Memory B cell (primary cell): ENCODE data around the gene GLI2.

Experiments used
- ATAC-seq: fragments of 150-1000 bp; cut with Tn5 transposase; 2 replicates; pipeline ENCODE4 v1.10.0; 2021; ENCODE audit warnings: low read depth, mild to moderate bottlenecking, moderate library complexity
- DNase-seq, 2 donors: peaks; one replicate each; pipeline ENCODE4 v3.0.0; 2022; ENCODE audit warnings: low spot score in 2 of 2
- H3K27ac Mint-ChIP-seq: one replicate; pipeline ENCODE4 v1.8.0; 2022; ENCODE audit warnings: mild to moderate bottlenecking, moderate library complexity, mixed read lengths
- H3K27me3 Mint-ChIP-seq: one replicate; pipeline ENCODE4 v1.8.0; 2022; ENCODE audit warnings: mixed read lengths
- H3K36me3 Mint-ChIP-seq: one replicate; pipeline ENCODE4 v1.8.0; 2022; ENCODE audit warnings: mild to moderate bottlenecking, mixed read lengths
- H3K4me1 Mint-ChIP-seq: one replicate; pipeline ENCODE4 v1.8.0; 2022; ENCODE audit warnings: mixed read lengths
- H3K4me3 Mint-ChIP-seq: one replicate; pipeline ENCODE4 v1.8.0; 2022; ENCODE audit warnings: mild to moderate bottlenecking, moderate library complexity, mixed read lengths
- H3K9me3 Mint-ChIP-seq: one replicate; pipeline ENCODE4 v1.8.0; 2022; ENCODE audit warnings: mixed read lengths

The GLI2 gene

GRCh38 chr2:120720746-120721375 lies 14.8 kb upstream of the GLI2 start:
- H3K36me3 Mint-ChIP-seq, result no peaks in the 10 kb centered on the region
- H3K4me3 Mint-ChIP-seq, result no peak overlapping the region
- H3K27me3 Mint-ChIP-seq, result peaks cover 1% of the 10 kb centered on the region
- DNase-seq, result no peak
- peaks cover 1% of the 10 kb centered on the region for H3K9me3 Mint-ChIP-seq
- no peak overlapping the region for H3K27ac Mint-ChIP-seq
- ATAC-seq, result no peak
- H3K4me1 Mint-ChIP-seq, result no peaks in the 10 kb centered on the region

GRCh38 chr2:120722246-120722567 lies 13.5 kb upstream of the GLI2 start:
- peaks cover 3% of the 10 kb centered on the region for H3K9me3 Mint-ChIP-seq
- H3K4me1 Mint-ChIP-seq, result no peaks in the 10 kb centered on the region
- H3K27ac Mint-ChIP-seq, result no peak overlapping the region
- peaks cover 1% of the 10 kb centered on the region for H3K27me3 Mint-ChIP-seq
- no peak for DNase-seq
- no peaks in the 10 kb centered on the region for H3K36me3 Mint-ChIP-seq
- no peak overlapping the region for H3K4me3 Mint-ChIP-seq
- no peak for ATAC-seq

- DNase-seq (no peak), ATAC-seq (no peak)
- H3K36me3 Mint-ChIP-seq, result no peaks in the 10 kb centered on the region
- peaks cover 3% of the 10 kb centered on the region for H3K9me3 Mint-ChIP-seq
- no peaks in the 10 kb centered on the region for H3K4me1 Mint-ChIP-seq
- no peak overlapping the region for H3K4me3 Mint-ChIP-seq
- H3K27ac Mint-ChIP-seq, result no peak overlapping the region
- H3K27me3 Mint-ChIP-seq, result peaks cover 1% of the 10 kb centered on the region
Measured at GRCh38 chr2:120722568-120723421, 12.9 kb upstream of the GLI2 start.

- H3K36me3 Mint-ChIP-seq, result no peaks in the 10 kb centered on the region
- peaks cover 3% of the 10 kb centered on the region for H3K9me3 Mint-ChIP-seq
- H3K4me1 Mint-ChIP-seq, result no peaks in the 10 kb centered on the region
- H3K4me3 Mint-ChIP-seq, result no peak overlapping the region
- no peak for ATAC-seq
- H3K27me3 Mint-ChIP-seq, result peaks cover 1% of the 10 kb centered on the region
- H3K27ac Mint-ChIP-seq, result no peak overlapping the region
- DNase-seq, result no peak
Measured at GRCh38 chr2:120726245-120726644, 9.4 kb upstream of the GLI2 start.

- Mint-ChIP-seq H3K4me1 (no peaks in the 10 kb centered on the region), H3K27me3 (peaks cover 3% of the 10 kb centered on the region), H3K36me3 (no peaks in the 10 kb centered on the region), H3K27ac (no peak overlapping the region), H3K9me3 (peaks cover 2% of the 10 kb centered on the region), H3K4me3 (no peak overlapping the region)
- no peak for DNase-seq
- no peak for ATAC-seq
Measured at GRCh38 chr2:120729406-120730399, 6.0 kb upstream of the GLI2 start.

- peaks cover 4% of the 10 kb centered on the region for H3K27me3 Mint-ChIP-seq
Measured at GRCh38 chr2:120731175-120731574, 4.5 kb upstream of the GLI2 start.

GRCh38 chr2:120732506-120733237 lies 3.0 kb upstream of the GLI2 start:
- no peaks in the 10 kb centered on the region for H3K36me3 Mint-ChIP-seq
- ATAC-seq, result no peak
- no peak overlapping the region for H3K4me3 Mint-ChIP-seq
- peaks cover 5% of the 10 kb centered on the region for H3K4me1 Mint-ChIP-seq
- no peaks in the 10 kb centered on the region for H3K9me3 Mint-ChIP-seq
- no peak overlapping the region for H3K27ac Mint-ChIP-seq
- no peak for DNase-seq
- H3K27me3 Mint-ChIP-seq, result peaks cover 11% of the 10 kb centered on the region

More at GRCh38 chr2:120731175-120731574, 4.5 kb upstream of the GLI2 start:
- H3K4me1 Mint-ChIP-seq, result no peaks in the 10 kb centered on the region
- H3K27ac Mint-ChIP-seq, result no peak overlapping the region
- DNase-seq (no peak), ATAC-seq (no peak)
- peaks cover 2% of the 10 kb centered on the region for H3K9me3 Mint-ChIP-seq
- H3K4me3 Mint-ChIP-seq, result no peak overlapping the region
- no peaks in the 10 kb centered on the region for H3K36me3 Mint-ChIP-seq

- Mint-ChIP-seq H3K9me3 (no peaks in the 10 kb centered on the region), H3K4me1 (peaks cover 5% of the 10 kb centered on the region), H3K36me3 (no peaks in the 10 kb centered on the region), H3K27ac (no peak overlapping the region), H3K4me3 (no peak overlapping the region), H3K27me3 (peaks cover 13% of the 10 kb centered on the region)
- DNase-seq (no peak), ATAC-seq (no peak)
Measured at GRCh38 chr2:120733238-120733932, 2.3 kb upstream of the GLI2 start.

GRCh38 chr2:120734930-120735651 lies 577 bp upstream of the GLI2 start:
- DNase-seq (no peak), ATAC-seq (no peak)
- H3K27ac Mint-ChIP-seq, result no peak overlapping the region
- no peaks in the 10 kb centered on the region for H3K9me3 Mint-ChIP-seq
- H3K36me3 Mint-ChIP-seq, result no peaks in the 10 kb centered on the region
- H3K4me3 Mint-ChIP-seq, result no peak overlapping the region
- peaks cover 5% of the 10 kb centered on the region for H3K4me1 Mint-ChIP-seq
- H3K27me3 Mint-ChIP-seq, result peaks cover 19% of the 10 kb centered on the region

- Mint-ChIP-seq H3K27ac (no peak overlapping the region), H3K27me3 (peaks cover 26% of the 10 kb centered on the region), H3K4me3 (no peak overlapping the region), H3K36me3 (no peaks in the 10 kb centered on the region), H3K9me3 (no peaks in the 10 kb centered on the region), H3K4me1 (peaks cover 7% of the 10 kb centered on the region)
- ATAC-seq (no peak), DNase-seq (no peak)
Measured at GRCh38 chr2:120736202-120736623, 545 bp downstream of the GLI2 start.

- Mint-ChIP-seq H3K4me3 (peak overlapping the region; percentile 62), H3K36me3 (no peaks in the 10 kb centered on the region), H3K9me3 (no peaks in the 10 kb centered on the region), H3K27ac (no peak overlapping the region), H3K27me3 (peaks cover 28% of the 10 kb centered on the region), H3K4me1 (peaks cover 8% of the 10 kb centered on the region)
- ATAC-seq, result no peak
- no peak for DNase-seq
Measured at GRCh38 chr2:120736624-120737339, 1.1 kb downstream of the GLI2 start.
